ENCODE measurements around the gene EEF1AKMT4.

The EEF1AKMT4 gene

GRCh38 chr3:184250167-184250828 lies 826 bp downstream of the EEF1AKMT4 start:
- peaks cover 14 to 26% (median 19%) of the 10 kb centered on the region in 10 experiments for H3K4me1 ChIP-seq
- H3K4me2 ChIP-seq, result peak overlapping the region; percentile 91 to 99 (median 96)
- peak overlapping the region; percentile 70 to 92 (median 83) for H3K4me3 ChIP-seq
- peaks cover 5 to 15% (median 6%) of the 10 kb centered on the region in 11 experiments for H3K36me3 ChIP-seq
- no peaks in the 10 kb centered on the region for H3K27me3 ChIP-seq
- H3K9me3 ChIP-seq (replicated peaks in 1 of 11), result no peaks in the 10 kb centered on the region
- H3K27ac ChIP-seq, result peak overlapping the region in 10 of 11 experiments; percentile 93 to 100 (median 97); a peak in 20 of 22 replicates
- peaks cover 0 to 58% (median 48%) of the 10 kb centered on the region in 11 experiments; a peak in 18 of 22 replicates for H4K20me1 ChIP-seq
- peak overlapping the region; percentile 89 to 99 (median 94) for H3K9ac ChIP-seq
- TF ChIP-seq Cebpa-rat (IDR thresholded peaks at IDR 0.05), result no peak

GRCh38 chr3:184255291-184256039 lies 6.0 kb downstream of the EEF1AKMT4 start:
- Histone ChIP-seq H3K27me3 (peaks cover 18 to 27% (median 24%) of the 10 kb centered on the region in 11 experiments), H3K4me3 (no peak overlapping the region), H3K27ac (no peak overlapping the region), H4K20me1 (peaks cover 5 to 97% (median 93%) of the 10 kb centered on the region in 11 experiments; a peak in 20 of 22 replicates), H3K9me3 (replicated peaks in 1 of 11) (no peaks in the 10 kb centered on the region), H3K4me2 (no peak overlapping the region), H3K4me1 (peaks cover 5 to 12% (median 8%) of the 10 kb centered on the region in 10 experiments), H3K36me3 (peaks cover 0 to 19% (median 4%) of the 10 kb centered on the region in 11 experiments; a peak in 6 of 22 replicates), H3K9ac (no peak overlapping the region)
- TF ChIP-seq Cebpa-rat (IDR thresholded peaks at IDR 0.05), result no peak

GRCh38 chr3:184257083-184257915 lies 7.8 kb downstream of the EEF1AKMT4 start:
- Histone ChIP-seq H3K4me1 (peaks cover 16 to 20% (median 18%) of the 10 kb centered on the region in 10 experiments), H4K20me1 (peaks cover 6 to 92% (median 85%) of the 10 kb centered on the region in 11 experiments; a peak in 20 of 22 replicates), H3K9ac (no peak overlapping the region), H3K36me3 (peaks cover 0 to 19% (median 4%) of the 10 kb centered on the region in 11 experiments; a peak in 6 of 22 replicates), H3K4me2 (no peak overlapping the region), H3K27ac (no peak overlapping the region), H3K27me3 (peaks cover 35 to 45% (median 41%) of the 10 kb centered on the region in 11 experiments), H3K4me3 (no peak overlapping the region), H3K9me3 (replicated peaks in 1 of 11) (no peaks in the 10 kb centered on the region)
- TF ChIP-seq Cebpa-rat (IDR thresholded peaks at IDR 0.05), result no peak

GRCh38 chr3:184258926-184259325 lies 9.5 kb downstream of the EEF1AKMT4 start:
- Histone ChIP-seq H3K9ac (no peak overlapping the region), H4K20me1 (peaks cover 6 to 83% (median 73%) of the 10 kb centered on the region in 11 experiments; a peak in 20 of 22 replicates), H3K27me3 (peaks cover 51 to 61% (median 58%) of the 10 kb centered on the region in 11 experiments), H3K4me2 (no peak overlapping the region), H3K4me1 (peaks cover 24 to 29% (median 27%) of the 10 kb centered on the region in 10 experiments), H3K4me3 (no peak overlapping the region), H3K27ac (no peak overlapping the region), H3K9me3 (replicated peaks in 1 of 11) (no peaks in the 10 kb centered on the region), H3K36me3 (peaks cover 0 to 19% (median 4%) of the 10 kb centered on the region in 11 experiments; a peak in 6 of 22 replicates)
- no peak for TF ChIP-seq Cebpa-rat (IDR thresholded peaks at IDR 0.05)

- peaks cover 24 to 29% (median 27%) of the 10 kb centered on the region in 10 experiments for H3K4me1 ChIP-seq
- TF ChIP-seq Cebpa-rat (IDR thresholded peaks at IDR 0.05), result no peak
- no peak overlapping the region for H3K4me3 ChIP-seq
- no peak overlapping the region for H3K9ac ChIP-seq
- peaks cover 0 to 19% (median 4%) of the 10 kb centered on the region in 11 experiments; a peak in 6 of 22 replicates for H3K36me3 ChIP-seq
- no peak overlapping the region for H3K4me2 ChIP-seq
- H3K9me3 ChIP-seq (replicated peaks in 1 of 11), result no peaks in the 10 kb centered on the region
- no peak overlapping the region for H3K27ac ChIP-seq
- H3K27me3 ChIP-seq, result peaks cover 56 to 66% (median 63%) of the 10 kb centered on the region in 11 experiments
- H4K20me1 ChIP-seq, result peaks cover 6 to 78% (median 70%) of the 10 kb centered on the region in 11 experiments; a peak in 20 of 22 replicates
Measured at GRCh38 chr3:184259396-184259877, 10.0 kb downstream of the EEF1AKMT4 start.

GRCh38 chr3:184259878-184260723 lies 10.6 kb downstream of the EEF1AKMT4 start:
- Histone ChIP-seq H3K36me3 (peaks cover 0 to 19% (median 4%) of the 10 kb centered on the region in 11 experiments; a peak in 6 of 22 replicates), H3K4me2 (peak overlapping the region; percentile 93 to 99 (median 98)), H3K27ac (no peak overlapping the region), H4K20me1 (peaks cover 6 to 71% (median 63%) of the 10 kb centered on the region in 11 experiments; a peak in 20 of 22 replicates), H3K27me3 (peaks cover 59 to 73% (median 68%) of the 10 kb centered on the region in 11 experiments), H3K4me3 (peak overlapping the region; percentile 50 to 74 (median 61)), H3K4me1 (peaks cover 24 to 29% (median 27%) of the 10 kb centered on the region in 10 experiments), H3K9ac (no peak overlapping the region), H3K9me3 (replicated peaks in 1 of 11) (no peaks in the 10 kb centered on the region)
- no peak for TF ChIP-seq Cebpa-rat (IDR thresholded peaks at IDR 0.05)

GRCh38 chr3:184260724-184261269 lies 11.3 kb downstream of the EEF1AKMT4 start:
- H3K4me3 ChIP-seq, result peak overlapping the region; percentile 50 to 74 (median 61)
- peak overlapping the region; percentile 93 to 99 (median 98) for H3K4me2 ChIP-seq
- no peak overlapping the region for H3K27ac ChIP-seq
- peaks cover 6 to 64% (median 56%) of the 10 kb centered on the region in 11 experiments; a peak in 20 of 22 replicates for H4K20me1 ChIP-seq
- H3K4me1 ChIP-seq, result peaks cover 24 to 29% (median 27%) of the 10 kb centered on the region in 10 experiments
- no peaks in the 10 kb centered on the region for H3K9me3 ChIP-seq (replicated peaks in 1 of 11)
- peaks cover 0 to 19% (median 4%) of the 10 kb centered on the region in 11 experiments; a peak in 6 of 22 replicates for H3K36me3 ChIP-seq
- peaks cover 59 to 74% (median 69%) of the 10 kb centered on the region in 11 experiments for H3K27me3 ChIP-seq
- peak overlapping the region in 2 of 11 experiments; percentile 23 to 50; a peak in 2 of 22 replicates for H3K9ac ChIP-seq
- no peak for TF ChIP-seq Cebpa-rat (IDR thresholded peaks at IDR 0.05)

Data from BLaER1 treated with 17β-estradiol and CSF1 and Interleukin-3, amounts not matched to agents 10 nM and 100 nM (cell line).